NCI-H82 treated with DMSO at 0.1 percent for 48 hours (cell line): ENCODE data around the gene SNTB2.
"Not testable (repeated sequence)": the region's sequence is repeated elsewhere in the genome, so short reads cannot be mapped to it uniquely, and the experiment has no call there.

Experiments used
- DNase-seq: peaks from one replicate; lab custom pipeline; 2025; ENCODE audit not compliant: unreplicated experiment; lab: John Stamatoyannopoulos, UW

SNTB2 gene

DNA sequence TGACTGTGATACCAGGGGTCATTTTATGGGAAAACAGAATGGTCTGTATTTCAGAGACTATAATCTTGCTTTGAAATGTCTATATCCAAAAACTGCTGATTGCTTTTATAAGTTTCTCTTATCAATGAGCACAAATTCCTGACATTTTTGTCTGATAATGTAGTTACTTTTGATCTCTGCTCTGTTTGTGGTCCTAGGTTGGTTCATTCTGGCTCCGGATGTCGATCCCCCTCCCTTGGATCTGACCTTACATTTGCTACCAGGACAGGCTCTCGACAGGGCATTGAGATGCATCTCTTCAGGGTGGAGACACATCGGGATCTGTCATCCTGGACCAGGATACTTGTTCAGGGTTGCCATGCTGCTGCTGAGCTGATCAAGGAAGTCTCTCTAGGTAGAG lies 96.9 kb downstream of the SNTB2 start:
- no peak for DNase-seq

DNA sequence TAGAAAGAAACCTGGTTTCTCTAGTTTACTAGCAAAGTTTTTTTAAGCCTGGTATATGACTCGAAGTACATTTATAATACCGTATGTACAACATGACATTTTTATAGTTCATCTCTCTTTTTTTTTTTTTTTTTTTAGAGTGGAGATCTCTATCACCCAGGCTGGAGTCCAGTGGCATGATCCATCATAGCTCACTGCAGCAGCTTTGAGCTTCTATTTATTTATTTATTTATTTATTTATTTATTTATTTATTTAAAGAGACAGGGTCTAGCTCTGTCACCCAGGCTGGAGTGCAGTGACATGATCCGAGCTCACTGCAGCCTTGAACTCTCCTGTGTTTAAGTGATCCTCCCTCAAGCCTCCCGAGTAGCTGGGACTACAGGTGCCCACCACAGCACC lies 98.3 kb downstream of the SNTB2 start:
- DNase-seq, result no peak

DNA sequence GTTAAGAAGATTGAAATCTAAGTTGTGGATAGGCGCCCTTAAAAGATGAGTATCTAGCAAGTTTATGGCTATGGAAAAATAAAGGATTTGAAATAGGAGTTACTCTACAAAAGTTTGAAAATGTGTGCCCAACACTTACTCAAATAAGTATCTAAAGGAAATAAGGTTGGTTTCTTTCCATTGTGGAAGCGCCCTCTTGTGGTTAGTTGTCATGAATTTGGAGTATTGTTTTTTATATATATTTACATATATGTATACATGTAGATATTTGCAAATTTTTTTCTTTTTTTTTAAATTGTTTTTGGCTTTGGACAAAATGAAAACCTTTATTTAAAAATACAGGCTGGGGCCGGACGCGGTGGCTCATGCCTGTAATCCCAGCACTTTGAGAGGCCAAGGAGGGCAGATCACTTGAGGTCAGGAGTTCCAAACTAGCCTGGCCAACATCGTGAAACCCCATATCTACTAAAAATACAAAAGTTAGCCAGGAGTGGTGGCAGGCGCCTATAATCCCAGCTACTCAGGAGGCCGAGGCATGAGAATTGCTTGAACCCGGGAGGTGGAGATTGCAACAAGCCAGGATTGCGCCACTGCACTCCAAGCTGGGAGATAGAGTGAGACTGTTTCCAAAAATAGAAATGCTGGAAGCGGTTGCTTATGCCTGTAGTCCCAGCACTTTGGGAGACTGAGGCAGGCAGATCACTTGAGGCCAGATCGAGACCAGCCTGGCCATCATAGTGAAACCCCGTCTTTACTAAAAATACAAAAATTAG lies 100.2 kb downstream of the SNTB2 start:
- DNase-seq, result peak; percentile 8

DNA sequence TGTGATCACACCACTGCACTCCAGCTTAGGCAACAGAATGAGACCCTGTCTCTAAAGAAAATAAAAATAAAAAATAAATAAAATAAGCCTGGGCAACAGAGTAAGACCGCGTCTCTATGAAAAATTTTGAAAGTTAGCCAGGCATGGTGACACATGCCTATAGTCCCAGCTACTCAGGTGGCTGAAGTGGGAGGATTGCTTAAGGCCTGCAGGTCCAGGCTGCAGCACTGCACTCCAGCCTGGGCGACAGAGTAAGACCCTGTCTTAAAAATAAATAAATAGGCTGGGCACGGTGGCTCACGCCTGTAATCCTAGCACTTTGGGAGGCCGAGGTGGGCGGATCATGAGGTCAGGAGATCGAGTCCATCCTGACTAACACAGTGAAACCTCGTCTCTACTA lies 104.7 kb downstream of the SNTB2 start:
- DNase-seq, result not testable (repeated sequence)

DNA sequence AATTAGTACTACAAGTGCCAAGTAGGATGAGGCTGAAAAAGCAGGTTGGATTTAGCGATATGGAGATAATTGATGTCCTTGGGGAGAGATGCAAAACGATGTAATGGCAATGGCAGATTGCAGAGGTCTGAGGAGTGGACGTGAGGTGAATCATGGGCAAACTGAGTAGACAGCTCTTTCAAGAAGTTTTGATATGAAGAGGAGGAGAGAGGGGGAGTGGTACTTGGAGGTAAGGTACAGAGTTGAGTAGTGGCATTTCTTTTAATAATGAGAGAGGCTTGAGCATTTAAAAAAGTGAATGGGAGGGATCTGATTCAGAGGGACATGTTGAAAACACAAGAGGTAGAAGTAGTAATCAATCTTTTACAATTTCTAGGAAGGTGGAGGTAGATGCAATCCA lies 106.4 kb downstream of the SNTB2 start:
- DNase-seq, result no peak

DNA sequence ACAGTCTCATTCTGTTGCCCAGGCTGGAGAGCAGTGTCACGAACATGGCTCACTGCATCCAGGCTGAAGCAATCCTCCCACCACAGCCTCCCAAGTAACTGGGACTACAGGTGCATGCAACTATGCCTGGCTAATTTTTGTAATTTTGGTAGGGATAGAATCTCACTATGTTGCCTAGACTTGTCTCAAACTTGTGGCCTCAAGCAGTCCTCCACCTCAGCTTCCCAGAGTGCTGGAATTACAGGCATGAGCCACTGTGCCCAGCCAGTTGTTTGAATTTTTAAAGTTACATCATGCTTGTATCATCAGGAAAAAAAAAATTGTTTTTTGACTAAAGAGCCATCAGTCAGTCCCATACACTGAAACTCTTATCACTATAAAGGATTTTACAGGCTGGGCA lies 107.1 kb downstream of the SNTB2 start:
- DNase-seq, result no peak

DNA sequence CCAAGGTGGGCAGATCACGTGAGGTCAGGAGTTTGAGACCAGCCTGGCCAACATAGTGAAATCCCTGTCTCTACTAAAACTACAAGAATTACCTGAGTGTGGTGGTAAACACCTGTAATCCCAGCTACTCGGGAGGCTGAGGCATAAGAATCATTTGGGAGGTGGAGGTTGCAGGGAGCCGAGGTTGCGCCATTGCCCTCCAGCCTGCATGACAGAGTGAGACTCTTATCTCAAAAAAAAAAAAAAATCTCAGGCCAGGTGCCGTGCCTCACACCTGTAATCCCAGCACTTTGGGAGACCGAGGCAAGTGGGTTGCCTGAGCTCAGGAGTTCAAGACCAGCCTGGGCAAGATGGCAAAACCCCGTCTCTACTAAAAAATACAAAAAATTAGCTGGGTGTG lies 109.8 kb downstream of the SNTB2 start:
- DNase-seq, result not testable (repeated sequence)

DNA sequence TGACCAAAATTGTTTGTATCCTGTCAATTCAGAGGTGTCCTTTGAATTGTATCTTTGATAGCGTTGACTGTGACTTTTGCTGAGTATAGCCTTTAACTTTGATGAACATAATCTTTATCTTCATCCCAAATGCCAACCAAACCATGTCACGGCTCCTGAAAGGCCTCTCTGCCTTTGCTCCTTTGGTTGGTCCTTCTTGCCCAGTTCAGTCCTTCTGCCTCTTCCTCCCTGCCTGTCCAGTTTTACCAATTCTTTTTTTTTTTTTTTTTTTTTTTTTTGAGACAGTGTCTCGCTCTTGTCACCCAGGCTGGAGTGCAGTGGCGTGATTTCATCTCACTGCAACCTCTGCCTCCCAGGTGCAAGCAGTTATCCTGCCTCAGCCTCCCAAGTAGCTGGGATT lies 111.3 kb downstream of the SNTB2 start:
- DNase-seq, result no peak

DNA sequence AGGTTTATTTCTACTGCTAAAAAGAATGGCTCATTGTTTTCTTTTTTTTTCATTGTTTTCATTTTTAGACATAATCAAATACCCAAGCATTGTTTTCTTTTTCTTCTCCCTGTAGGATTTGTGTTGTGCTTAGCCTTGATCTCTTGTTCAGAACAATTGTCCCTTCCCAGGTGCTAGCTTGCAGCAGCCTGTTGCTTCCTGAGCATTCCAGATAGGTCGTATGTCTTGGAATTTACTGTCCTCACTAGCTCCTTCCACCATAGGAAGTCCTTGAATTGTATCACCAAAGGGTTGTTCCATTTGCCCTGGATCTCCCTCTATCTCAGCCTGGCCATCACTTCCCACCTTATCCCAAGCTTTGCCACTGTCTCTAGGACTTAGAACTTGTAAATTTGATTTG lies 114.2 kb downstream of the SNTB2 start:
- no peak for DNase-seq

DNA sequence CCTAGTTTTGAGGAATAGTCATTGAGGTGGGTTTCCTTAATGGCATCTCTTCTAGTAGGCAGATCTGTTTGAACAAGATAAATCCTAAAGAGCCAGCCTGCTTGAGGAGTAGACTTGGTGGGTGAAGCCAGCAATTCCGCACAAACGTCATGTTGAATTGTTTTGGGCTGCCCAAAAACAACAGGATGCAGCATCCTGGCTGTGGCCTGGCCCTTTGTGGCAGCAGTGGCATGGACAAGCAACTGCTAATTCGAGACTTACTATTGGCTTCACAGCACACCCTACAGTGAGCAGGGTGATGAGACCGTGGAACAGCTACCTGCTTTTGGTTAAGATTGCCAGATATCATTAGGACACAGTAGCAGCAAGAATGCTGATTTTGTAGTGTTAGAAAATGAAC lies 114.9 kb downstream of the SNTB2 start:
- DNase-seq, result no peak

DNA sequence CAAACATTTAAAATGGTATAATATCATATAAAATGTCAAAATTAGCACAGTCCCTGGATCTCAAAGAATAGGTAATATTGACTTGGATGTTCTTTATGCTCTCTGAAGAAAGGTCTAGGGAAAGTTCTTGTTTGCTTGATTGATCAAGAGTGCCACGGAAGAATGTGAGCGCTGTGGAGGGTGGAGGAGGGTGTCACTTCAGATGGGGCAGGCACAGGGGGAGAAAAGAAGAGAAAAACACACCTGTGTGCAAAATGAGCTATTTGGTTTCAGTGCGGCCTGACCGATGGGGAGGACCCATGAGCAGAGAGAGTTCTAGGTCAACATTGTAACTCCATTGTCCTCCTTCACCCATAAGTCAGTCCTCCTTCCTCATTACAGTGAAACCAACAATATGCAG lies 115.3 kb downstream of the SNTB2 start:
- DNase-seq, result no peak

DNA sequence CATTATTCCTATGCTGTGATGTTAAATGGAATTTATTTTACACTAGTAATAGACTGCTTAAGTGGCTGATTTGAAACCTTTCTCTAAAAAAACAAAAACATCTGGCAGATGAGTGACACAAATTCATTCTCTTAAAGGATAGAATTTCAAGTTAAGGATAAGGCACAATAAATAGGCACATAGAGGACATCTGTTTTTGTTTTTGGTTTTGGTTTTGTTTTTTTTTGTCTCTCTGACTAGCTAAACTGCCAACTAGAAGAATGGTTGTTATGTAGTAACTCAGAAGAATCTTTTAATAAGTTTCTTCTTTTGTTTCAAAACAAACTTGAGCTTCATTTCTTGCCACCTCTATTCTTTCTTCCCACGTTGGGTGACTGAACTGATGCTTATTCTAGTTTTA lies 119.1 kb downstream of the SNTB2 start:
- no peak for DNase-seq

DNA sequence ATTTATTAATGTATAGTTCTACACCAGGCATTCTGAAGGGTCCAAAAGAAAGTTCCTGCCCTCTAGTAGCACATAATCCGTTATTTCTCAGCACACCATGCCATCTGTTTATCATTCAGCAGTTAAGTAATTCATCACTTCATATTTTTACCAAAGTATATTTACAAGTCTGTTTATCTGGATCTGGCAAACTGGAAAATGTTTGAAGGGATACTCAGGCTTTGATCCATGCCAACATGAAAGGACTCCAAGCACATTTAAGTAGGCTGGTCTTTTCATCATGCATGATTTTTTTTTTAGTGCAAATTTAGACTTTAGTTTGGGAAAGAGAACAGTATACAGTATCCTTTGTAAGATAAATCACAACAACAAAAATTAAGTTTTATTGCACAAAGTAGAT lies 120.1 kb downstream of the SNTB2 start:
- no peak for DNase-seq

DNA sequence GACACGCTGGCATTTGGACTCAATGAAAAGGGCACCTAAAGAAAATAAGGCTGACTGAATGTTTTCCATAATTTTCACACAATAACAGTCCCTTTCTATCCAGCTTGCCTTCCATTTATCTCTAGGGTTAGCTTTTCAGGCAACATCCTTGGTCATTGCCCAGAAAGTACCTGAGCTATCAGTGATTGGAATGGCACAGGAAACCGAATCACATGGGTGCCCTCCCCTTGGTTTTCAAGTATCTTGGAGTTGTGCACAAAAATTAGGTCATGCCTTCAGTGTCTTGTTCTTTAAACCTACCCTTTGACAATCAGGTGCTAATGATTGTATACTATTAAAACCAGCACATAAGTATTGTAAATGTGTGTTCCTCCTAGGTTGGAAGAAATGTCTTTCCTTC lies 120.9 kb downstream of the SNTB2 start:
- DNase-seq, result no peak

DNA sequence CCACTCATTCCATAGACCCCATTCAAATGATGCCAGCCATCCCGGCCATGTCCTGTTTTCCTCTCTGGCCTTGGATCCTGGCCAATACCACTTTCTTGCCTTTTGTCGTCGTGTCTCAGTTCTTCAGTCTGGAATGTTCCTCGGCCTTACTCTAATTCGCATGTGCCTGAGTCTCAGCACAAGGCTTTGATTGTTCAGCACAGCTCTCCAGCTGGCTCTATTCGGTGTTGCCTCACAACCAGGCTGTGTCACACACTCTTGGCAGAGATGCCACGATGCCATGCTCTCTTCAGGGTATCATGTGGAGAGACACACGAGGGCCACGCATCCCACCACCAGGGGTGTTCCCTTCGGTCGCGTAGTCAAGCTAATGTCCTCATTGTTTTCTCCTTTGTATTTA lies 122.4 kb downstream of the SNTB2 start:
- DNase-seq, result no peak

DNA sequence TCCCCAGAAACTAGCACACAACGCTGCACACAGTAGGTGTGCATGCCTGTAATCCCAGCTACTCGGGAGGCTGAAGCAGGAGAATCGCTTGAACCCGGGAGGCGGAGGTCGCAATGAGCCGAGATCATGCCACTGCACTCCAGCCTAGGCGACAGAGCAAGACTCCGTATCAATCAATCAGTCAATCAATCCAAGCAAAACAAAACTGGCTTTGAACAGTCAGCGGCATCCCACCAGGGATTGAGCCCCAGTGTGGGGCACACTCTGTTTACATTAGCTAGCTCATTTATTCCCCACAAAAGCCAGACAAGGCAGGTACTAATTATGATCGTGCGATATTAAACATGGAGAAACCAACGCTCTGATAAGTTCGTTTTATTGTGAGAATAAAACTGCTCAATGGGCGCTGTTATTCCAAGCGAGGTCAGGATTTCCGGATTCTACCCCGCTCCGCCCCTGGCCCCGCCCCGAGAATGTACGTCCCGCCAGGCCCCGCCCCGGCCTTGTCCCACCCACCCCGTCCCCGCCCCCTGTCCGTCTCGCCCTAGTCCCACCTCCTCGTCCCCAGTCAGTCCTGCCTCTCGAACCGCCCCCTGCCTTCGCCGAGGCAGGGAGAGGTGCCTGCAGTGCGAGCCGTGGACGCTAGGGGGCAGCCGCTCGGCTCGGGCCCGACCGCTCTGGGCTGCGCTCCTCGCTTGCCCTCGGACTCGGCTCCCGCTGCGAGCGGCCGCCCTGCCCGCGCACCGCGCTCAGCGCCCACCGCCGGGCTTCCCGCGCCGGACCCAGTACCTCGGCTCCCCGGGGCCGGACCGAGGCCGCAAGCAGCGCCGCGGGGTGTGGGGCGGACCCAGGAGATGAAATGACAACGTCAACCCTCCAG lies 123.9 kb downstream of the SNTB2 start, which contains the start of gene VPS4A:
VPS4A (plus strand) TSS at position 698 of the 880 bp plus-strand sequence; CDS start at position 860, 162 bp downstream.
- peak; percentile 85 for DNase-seq

DNA sequence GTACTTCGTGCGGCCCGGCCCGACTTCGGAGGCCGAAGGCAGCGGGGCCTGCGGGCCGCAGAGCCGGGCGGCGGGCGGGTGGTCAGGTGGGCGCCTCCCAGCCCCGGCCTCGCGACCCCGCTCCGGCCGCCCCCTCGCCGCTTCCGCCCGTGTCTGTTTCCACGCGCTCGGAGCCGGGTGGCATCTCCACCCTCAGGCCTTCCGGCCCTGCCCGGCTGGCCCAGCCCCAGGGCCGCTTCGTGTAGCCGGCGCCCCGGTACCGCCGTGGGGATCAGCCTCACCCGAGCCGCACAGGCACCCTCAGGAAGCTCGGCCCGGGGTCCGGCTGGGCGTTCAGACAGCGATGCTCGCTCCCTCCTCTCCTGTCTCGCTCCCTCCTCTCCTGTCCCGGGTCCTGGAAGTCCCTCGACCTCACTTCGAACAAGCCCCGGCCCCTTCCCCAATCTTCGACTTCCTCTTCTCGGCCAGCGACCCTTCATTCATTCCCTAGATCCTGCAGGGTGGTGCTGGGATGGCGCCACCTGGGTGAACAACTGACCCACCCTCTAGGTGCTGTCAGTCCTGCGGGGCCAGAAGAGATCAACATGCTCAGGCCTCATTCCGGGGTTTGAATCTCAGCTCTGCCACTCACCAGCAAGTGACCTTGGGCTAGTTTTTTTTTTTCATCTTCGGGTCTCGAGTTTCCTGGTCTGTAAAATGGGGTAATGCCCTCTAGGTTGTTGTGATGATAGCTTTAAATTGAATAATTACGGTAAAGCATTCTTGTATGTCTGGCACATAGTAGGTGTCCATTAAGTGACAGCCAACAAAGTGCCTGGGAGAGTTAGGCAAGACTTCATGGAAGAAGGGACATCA lies 124.8 kb downstream of the SNTB2 start:
- DNase-seq, result no peak

DNA sequence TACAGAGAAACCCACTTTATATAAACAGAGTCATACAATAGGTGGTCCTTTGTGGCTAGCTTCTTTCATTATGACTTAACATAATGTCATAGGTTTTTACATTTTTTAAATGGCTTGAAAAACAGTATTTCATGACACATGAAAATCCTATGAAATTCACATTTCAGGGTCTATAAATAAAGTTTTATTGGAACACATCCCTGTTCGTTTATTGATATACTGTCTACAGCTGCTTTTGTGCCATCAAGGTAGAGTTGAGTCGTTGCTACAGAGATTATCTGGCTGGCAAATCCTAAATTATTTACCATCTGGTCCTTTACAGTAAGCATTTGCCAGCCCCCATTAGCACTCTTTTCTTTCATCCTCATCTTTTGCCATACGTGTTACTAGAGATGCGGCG lies 126.5 kb downstream of the SNTB2 start:
- no peak for DNase-seq

DNA sequence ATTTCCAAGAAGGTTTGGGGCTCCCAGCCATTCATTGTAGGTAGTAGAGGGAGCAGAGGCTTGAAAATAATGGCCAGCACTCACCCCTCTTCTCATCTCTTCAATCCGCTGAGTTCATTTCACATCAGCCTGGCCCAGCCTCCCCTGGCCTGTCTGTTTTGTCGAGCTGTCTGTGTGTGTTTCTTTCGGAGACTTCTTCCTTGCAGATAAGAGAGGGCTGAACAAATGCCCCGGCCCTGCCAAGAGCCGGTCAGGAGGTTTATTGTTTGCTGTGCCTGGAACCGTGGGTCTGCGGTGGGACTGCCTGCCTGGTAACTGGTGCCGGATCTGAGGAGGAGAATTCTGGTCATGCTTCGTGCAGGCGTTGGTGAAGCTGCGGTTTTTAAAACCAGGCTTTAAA lies 127.6 kb downstream of the SNTB2 start:
- DNase-seq, result no peak

DNA sequence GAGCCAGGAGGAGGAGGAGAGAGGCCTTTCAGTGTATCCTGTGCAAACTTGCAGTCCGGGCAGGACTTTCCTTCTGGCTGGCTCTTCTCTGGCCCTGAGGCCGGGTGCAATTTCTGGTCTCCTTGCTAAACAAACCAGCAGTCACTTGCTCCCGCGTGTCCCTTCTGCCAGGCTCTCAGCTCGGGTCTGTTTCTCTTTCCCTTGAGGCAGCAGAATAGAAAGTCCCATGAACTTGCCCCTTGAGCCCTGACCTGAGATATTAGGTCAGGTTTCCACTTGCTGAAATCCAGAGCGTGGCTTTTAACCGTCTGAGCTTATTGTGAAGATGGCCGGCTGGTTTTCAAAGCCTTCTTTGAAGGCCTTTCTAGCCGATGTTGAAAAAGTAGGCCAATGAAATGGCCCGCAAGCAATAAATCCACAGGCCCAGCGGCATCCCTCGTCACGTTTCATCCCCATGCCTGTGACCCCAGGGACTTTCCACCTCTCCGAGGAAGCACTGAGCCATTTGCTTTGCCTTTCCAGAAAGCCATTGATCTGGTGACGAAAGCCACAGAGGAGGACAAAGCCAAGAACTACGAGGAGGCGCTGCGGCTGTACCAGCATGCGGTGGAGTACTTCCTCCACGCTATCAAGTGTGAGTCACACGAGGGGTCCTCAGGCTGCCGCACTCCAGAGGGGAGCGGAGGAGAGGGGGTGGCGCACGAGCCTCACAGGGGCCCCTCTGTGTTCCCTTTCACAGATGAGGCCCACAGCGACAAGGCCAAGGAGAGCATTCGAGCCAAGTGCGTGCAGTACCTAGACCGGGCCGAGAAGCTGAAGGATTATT lies 128.7 kb downstream of the SNTB2 start:
- DNase-seq, result no peak
